Measurements from ENCODE around the gene MYO9B.

The MYO9B gene

GRCh38 chr19:17075035-17075863 lies at the start of gene MYO9B, which contains the start of gene HAUS8:
MYO9B (plus strand) TSS chr19:17075777; CDS start chr19:17101718, 25,941 bp downstream.
HAUS8 (minus strand) TSS chr19:17075452; CDS start chr19:17075422, 30 bp downstream.
- DNase-seq (ENCODE audit: low read depth, low spot score) = peak; percentile 98
- peak within 1 kb of the TSS; percentile 54 for H3K27ac ChIP-seq

GRCh38 chr19:17025991-17026658 lies 49.5 kb upstream of the MYO9B start:
- H3K27ac ChIP-seq = no peak overlapping the region
- DNase-seq (ENCODE audit: low read depth, low spot score) = no peak

- no peak within 1 kb of the TSS for H3K27ac ChIP-seq
These were observed 48.7 kb upstream of the MYO9B start, which contains the start of gene CPAMD8 for GRCh38 chr19:17026706-17027534. CPAMD8 (minus strand) TSS chr19:17026810; CDS start chr19:17026642, 168 bp downstream.

GRCh38 chr19:17027535-17027975 lies 48.0 kb upstream of the MYO9B start:
- no peak for DNase-seq (ENCODE audit: low read depth, low spot score)
- no peak overlapping the region for H3K27ac ChIP-seq

More at GRCh38 chr19:17026706-17027534, 48.7 kb upstream of the MYO9B start, which contains the start of gene CPAMD8:
- no peak for DNase-seq (ENCODE audit: low read depth, low spot score)

GRCh38 chr19:17031741-17032140 lies 43.8 kb upstream of the MYO9B start:
- no peak for DNase-seq (ENCODE audit: low read depth, low spot score)
- no peak overlapping the region for H3K27ac ChIP-seq

GRCh38 chr19:17035842-17036424 lies 39.6 kb upstream of the MYO9B start:
- no peak for DNase-seq (ENCODE audit: low read depth, low spot score)
- H3K27ac ChIP-seq = no peak overlapping the region

- no peak for DNase-seq (ENCODE audit: low read depth, low spot score)
- H3K27ac ChIP-seq = no peak overlapping the region
These were observed 38.9 kb upstream of the MYO9B start for GRCh38 chr19:17036640-17037039.

- no peak for DNase-seq (ENCODE audit: low read depth, low spot score)
- no peak overlapping the region for H3K27ac ChIP-seq
These were observed 38.4 kb upstream of the MYO9B start for GRCh38 chr19:17037184-17037583.

GRCh38 chr19:17037966-17038500 lies 37.5 kb upstream of the MYO9B start:
- H3K27ac ChIP-seq = no peak overlapping the region
- no peak for DNase-seq (ENCODE audit: low read depth, low spot score)

GRCh38 chr19:17041976-17042375 lies 33.6 kb upstream of the MYO9B start:
- no peak for DNase-seq (ENCODE audit: low read depth, low spot score)
- H3K27ac ChIP-seq = no peak overlapping the region

- no peak for DNase-seq (ENCODE audit: low read depth, low spot score)
- no peak overlapping the region for H3K27ac ChIP-seq
These were observed 31.8 kb upstream of the MYO9B start for GRCh38 chr19:17043744-17044143.

- no peak overlapping the region for H3K27ac ChIP-seq
- no peak for DNase-seq (ENCODE audit: low read depth, low spot score)
These were observed 29.6 kb upstream of the MYO9B start for GRCh38 chr19:17045907-17046502.

GRCh38 chr19:17048885-17049453 lies 26.6 kb upstream of the MYO9B start:
- DNase-seq (ENCODE audit: low read depth, low spot score) = no peak
- no peak overlapping the region for H3K27ac ChIP-seq

GRCh38 chr19:17049711-17050280 lies 25.8 kb upstream of the MYO9B start:
- H3K27ac ChIP-seq = no peak overlapping the region
- DNase-seq (ENCODE audit: low read depth, low spot score) = peak; percentile 50

- no peak overlapping the region for H3K27ac ChIP-seq
- no peak for DNase-seq (ENCODE audit: low read depth, low spot score)
These were observed 23.1 kb upstream of the MYO9B start for GRCh38 chr19:17052439-17052838.

GRCh38 chr19:17054746-17055145 lies 20.8 kb upstream of the MYO9B start:
- no peak overlapping the region for H3K27ac ChIP-seq
- DNase-seq (ENCODE audit: low read depth, low spot score) = no peak

GRCh38 chr19:17055636-17056035 lies 19.9 kb upstream of the MYO9B start:
- DNase-seq (ENCODE audit: low read depth, low spot score) = no peak
- H3K27ac ChIP-seq = no peak overlapping the region

- H3K27ac ChIP-seq = no peak overlapping the region
- DNase-seq (ENCODE audit: low read depth, low spot score) = no peak
These were observed 17.3 kb upstream of the MYO9B start for GRCh38 chr19:17058236-17058635.

GRCh38 chr19:17060802-17061201 lies 14.8 kb upstream of the MYO9B start:
- no peak overlapping the region for H3K27ac ChIP-seq
- DNase-seq (ENCODE audit: low read depth, low spot score) = no peak
